ENCODE data around the gene UNK.

DNA sequence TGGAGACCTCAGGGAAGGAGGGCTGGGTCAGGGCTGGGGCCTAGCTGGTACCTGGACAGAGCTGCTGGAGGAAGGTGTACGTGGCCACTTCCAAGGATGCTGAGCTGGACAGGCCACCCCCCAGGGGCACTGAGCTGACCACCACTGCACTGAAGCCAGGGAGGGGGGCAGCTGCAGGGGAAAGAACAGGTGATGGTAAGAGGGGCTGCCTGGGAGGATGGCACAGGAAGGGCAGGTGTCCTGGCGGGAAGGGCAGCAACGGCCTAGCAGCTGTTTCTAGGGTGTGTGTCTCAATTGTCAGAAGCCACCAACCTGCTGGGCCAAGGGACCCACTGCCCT, 21.4 kb upstream of the UNK start:
- TF ChIP-seq, protein P1, sequence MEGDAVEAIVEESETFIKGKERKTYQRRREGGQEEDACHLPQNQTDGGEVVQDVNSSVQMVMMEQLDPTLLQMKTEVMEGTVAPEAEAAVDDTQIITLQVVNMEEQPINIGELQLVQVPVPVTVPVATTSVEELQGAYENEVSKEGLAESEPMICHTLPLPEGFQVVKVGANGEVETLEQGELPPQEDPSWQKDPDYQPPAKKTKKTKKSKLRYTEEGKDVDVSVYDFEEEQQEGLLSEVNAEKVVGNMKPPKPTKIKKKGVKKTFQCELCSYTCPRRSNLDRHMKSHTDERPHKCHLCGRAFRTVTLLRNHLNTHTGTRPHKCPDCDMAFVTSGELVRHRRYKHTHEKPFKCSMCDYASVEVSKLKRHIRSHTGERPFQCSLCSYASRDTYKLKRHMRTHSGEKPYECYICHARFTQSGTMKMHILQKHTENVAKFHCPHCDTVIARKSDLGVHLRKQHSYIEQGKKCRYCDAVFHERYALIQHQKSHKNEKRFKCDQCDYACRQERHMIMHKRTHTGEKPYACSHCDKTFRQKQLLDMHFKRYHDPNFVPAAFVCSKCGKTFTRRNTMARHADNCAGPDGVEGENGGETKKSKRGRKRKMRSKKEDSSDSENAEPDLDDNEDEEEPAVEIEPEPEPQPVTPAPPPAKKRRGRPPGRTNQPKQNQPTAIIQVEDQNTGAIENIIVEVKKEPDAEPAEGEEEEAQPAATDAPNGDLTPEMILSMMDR (IDR thresholded peaks at IDR 0.05), result no peak
- no peak for TF ChIP-seq EZH2 (IDR thresholded peaks at IDR 0.05; ENCODE audit: borderline replicate concordance, insufficient read depth, low read depth, low read length, poor library complexity, severe bottlenecking)

All from B cell (primary cell).